GM18951 (cell line): Measurements from ENCODE around the gene SEC31A.

Experiments used
- POLR2A ChIP-seq: IDR thresholded peaks from 4 replicates; pipeline ENCODE4 v1.6.1; 2011; ENCODE audit warnings: mild to moderate bottlenecking; ENCODE audit not compliant: insufficient read length, insufficient read depth; ENCODE audit errors: extremely low read depth
- in situ Hi-C: fragments of 300-500 bp; cut with MboI; formaldehyde crosslinking; loops from one replicate; pipeline ENCODE4 v1.12.0; 2022; ENCODE audit warnings: low sequenced_read_pairs, mixed read lengths, inconsistent platforms; ENCODE audit not compliant: unreplicated experiment

Gene SEC31A

GRCh38 chr4:82905205-82905604, 14.3 kb upstream of the SEC31A start:
- TF ChIP-seq POLR2A: no peak
- in situ Hi-C loops: no loop called here

DNA sequence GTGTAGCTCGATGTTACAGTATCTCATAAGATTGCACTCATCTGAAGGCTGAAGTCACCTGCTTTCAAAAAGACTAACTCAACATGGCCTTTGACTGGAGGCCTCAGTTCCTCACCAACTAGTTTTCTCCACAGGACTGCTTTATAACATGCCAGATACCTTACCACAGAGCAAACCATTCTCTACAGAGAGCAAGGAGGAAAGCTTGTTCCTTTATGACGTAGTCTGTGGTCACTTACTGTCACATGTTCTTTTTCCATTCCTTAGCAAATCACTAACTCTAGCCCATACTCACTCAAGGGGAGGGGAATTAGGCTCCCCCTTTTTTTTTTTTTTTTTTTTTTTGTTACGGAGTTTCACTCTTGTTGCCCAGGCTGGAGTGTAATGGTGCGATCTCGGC, 12.8 kb upstream of the SEC31A start:
- in situ Hi-C loops: no loop called here
- no peak for TF ChIP-seq POLR2A

- in situ Hi-C loops: no loop called here
- no peak for TF ChIP-seq POLR2A
Measured at GRCh38 chr4:82901183-82901718, 10.3 kb upstream of the SEC31A start.

GRCh38 chr4:82900411-82901182, 9.6 kb upstream of the SEC31A start, which contains the start of gene THAP9:
Gene THAP9, plus strand, starts transcription at chr4:82900735. Its CDS starts 68 bp downstream, at chr4:82900803.
- TF ChIP-seq POLR2A: peak; percentile 86
- in situ Hi-C loops: no loop called here

- in situ Hi-C loops: no loop called here
- no peak for TF ChIP-seq POLR2A
Measured at GRCh38 chr4:82900066-82900410, 9.1 kb upstream of the SEC31A start.

GRCh38 chr4:82899374-82900065, 8.6 kb upstream of the SEC31A start:
- TF ChIP-seq POLR2A: no peak
- in situ Hi-C loops: no loop called here

DNA sequence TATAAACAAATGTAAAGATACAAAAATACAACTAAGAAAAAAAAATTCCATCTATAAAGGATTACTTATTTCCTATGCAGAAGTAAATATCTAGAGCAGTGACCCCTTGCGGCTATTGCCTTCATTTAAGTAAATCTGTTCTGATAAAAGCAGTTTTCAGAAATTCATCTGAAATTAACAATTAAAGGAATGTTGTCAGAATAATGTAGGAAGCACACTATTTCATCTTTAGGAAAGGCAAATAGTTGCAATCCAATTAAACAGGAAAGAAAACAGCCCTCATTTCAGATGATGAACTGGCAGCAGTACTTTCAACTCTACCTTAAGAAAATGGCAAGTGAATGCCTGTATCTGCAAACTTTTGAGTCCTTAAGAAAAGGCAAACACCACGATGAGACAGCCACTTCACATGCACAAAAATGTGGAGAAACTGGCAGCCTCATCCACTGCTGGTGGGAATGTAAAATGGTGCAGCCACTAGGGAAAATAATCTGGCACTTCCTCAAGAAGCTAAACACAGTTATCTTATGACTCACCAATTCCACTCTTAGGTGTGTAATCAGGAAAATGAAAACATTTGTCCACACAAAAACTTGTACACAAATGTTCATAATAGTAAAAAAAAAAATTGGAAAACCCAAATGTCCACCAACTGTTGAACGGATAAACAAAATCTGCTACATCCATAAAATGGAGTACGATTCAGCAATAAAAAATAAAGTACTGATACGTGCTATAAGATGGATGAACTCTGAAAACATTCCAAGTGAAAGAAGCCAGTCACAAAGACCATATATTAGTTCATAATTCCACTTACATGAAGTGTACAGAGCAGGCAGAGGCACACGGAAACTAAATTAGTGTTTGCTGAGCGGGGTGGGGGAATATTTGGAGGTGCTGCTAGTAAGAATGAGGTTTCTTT, 7.6 kb upstream of the SEC31A start:
- in situ Hi-C loops: no loop called here
- TF ChIP-seq POLR2A: no peak

DNA sequence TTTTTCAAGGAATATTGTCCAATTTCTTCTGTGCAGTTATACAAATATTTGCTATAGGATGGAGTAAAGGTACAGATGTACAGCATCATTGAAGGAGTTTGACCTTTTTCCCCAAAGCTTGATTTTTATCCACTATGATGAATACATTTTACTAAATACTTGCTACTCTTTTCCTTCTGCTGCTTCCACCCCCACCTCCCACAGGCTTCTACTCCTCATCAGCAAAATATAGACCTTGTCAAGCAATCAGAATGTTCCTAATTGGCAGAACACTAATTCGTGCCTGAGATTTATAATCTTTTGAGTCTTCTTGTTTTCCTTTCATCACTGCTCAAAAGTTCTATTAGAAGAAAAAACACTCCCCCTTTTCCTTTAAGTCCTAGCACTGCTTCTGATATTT, 5.8 kb upstream of the SEC31A start:
- in situ Hi-C loops: no loop called here
- no peak for TF ChIP-seq POLR2A

DNA sequence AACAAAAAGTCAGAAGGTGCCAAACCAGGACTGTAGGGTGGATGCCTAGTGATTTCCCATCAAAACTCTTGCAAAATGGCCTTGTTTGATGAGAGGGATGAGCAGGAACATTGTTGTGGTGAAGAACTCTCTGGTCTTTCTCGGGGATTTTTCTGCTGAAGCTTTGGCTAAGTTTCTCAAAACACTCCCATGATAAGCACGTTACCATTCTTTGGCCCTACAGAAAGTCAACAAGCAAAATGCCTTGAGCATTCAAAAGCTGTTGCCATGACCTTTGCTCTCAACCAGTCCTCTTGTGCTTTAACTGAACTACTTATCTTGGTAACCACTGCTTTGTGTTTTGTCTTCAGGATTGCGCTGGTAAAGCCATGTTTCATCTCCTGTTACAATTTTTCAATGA, 3.0 kb upstream of the SEC31A start:
- in situ Hi-C loops: no loop called here
- TF ChIP-seq POLR2A: no peak

DNA sequence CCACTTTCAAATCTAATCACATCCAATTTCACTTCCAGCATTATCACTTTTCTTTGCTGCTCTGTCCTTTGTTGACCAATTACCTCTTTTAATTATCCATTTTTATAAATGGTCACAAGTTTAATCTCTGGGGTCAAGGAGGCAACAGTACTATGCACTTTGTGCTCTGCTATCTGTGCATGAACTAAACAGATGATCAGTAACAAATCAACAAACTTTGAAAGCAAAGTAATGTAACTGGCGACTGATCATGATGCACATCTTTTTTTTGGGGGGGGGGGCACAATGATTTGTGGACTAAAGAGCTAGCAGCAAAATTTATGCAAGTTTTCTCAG, 1.5 kb upstream of the SEC31A start:
- in situ Hi-C loops: no loop called here
- TF ChIP-seq POLR2A: no peak

- in situ Hi-C loops: no loop called here
- no peak for TF ChIP-seq POLR2A
Measured at GRCh38 chr4:82891707-82892466, 934 bp upstream of the SEC31A start.

DNA sequence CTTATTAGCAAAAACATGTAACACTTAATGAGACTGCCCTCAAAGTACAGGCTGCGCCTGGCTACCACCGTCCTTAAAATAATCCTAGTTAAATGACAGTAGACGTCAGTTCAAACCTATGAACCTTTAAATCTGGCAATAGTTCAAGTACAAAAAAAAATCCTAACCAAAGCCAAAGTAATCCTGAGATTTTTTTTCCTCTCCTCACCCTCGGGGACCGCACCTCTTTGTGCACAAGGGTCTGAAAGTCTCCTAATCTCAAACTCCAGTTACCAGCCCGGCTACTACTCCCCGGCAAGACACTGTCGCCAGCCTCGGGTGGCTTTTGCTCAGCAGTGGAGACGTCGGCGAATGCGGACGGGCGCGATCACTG, 439 bp downstream of the SEC31A start:
- in situ Hi-C loops: no loop called here
- no peak for TF ChIP-seq POLR2A
